GM18519 (cell line): ENCODE measurements around the gene COPS7A.

Source experiments
- ATAC-seq: cut with Tn5 transposase; IDR thresholded peaks from one replicate; pipeline ENCODE4 v1.9.1; 2021; ENCODE audit warnings: mild to moderate bottlenecking, moderate library complexity; ENCODE audit not compliant: unreplicated experiment, low FRiP score

COPS7A gene

DNA sequence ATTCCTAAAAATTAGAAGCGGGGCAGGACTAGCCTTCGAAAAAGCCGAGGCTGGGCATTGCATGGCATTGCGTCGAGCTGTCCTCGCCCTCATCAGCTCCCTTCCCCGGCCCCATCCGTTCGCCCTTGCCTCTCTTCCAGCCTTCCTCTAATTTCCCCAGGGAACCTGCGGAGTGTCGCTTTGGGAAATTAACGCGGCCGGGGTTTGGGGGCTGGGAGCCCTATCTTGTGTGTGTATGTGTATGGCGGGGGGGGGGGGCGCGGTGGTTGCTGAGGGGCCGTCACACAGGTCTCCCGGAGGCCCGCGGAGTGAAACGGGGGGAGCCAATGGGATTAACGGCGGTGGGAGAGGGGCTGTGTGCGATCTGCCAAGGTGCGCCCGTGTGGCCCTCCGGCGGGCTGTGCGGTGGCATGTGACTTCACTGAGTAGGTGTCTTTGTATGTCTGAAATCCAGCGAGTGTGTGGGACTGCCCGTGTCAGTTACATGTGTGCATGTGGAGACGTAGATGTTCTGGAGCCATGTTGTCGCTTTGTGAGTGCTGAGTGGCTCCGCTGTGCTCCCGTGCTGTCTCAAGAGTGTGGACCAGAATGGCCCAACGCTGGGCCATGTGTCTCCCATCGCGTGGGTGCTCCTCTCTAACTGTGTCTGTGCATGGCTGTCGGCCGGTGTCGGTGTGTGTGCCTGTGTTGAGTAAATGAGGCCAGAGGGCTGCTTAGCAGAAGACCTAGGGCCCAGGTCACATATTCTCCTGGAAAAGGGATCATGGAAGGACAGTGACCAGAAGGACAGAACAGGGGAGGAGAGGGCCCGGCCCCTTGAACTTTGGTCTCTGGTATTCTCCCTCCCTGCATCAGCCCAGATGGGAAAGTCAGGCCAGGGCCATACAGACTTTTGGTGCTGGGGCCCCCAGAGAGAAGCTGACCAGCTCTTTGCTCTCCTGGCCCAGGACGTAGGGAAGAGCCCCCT lies 43.8 kb downstream of the COPS7A start:
- ATAC-seq, result no peak

DNA sequence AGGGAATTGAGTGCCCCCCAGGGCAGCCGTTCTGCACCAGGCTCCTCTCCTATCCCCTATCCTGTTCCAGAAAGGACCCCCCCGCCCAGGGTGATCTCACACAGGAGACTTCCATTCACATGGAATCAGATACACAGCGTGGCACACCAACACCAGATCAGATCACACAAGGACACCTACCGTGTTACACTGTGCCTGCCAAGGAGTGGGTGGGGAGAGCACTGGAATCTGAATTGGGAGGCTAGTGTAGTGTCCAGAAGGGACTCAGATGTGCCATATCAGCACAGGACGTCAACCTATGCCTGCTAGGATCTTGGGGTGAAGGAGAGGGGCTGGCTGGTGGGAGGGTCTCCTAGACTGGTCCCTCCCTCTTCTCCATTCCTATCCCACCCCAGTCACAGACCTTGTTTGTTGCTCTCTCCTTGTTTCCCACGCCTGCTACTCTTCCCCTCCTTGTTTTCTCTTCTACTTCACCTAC lies 44.6 kb downstream of the COPS7A start:
- ATAC-seq, result no peak

DNA sequence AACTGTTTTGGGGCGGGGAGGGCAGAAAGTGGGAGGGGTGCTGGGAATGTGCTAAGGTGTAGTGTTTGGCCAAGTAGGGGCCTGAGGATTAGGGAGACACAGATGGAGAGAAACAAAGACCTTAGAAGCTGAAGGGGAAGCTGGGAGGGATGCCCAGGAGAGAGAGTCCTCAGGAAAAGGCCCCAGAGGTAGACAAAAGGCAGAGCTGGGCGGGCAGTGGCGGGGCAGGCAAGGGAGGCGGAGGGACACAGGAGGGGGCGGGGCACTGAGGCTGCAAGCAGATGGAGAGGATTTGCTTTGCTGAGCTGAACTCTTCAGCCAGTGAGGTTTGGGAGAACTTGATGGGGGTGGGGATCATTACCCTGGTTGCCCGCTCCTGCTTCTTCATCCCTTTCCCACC lies 45.1 kb downstream of the COPS7A start:
- ATAC-seq, result no peak

DNA sequence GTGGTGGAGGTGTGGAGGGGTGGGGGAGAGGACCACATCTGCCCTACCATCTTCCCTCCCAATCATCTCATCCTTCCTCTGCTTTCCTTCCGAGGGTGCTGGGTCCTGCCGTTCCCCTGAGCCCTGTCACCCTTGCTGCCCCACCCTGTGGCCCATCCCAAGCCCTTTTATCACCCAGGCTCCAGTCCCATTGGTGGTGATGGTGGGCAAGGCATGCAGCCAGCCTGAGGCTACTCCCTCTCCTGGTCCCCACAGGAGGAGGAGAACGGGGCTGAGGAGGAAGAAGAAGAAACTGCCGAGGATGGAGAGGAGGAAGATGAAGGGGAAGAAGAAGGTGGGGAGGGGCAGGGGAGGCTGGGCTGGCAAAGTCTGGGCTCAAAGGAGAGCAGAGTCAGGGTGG lies 45.8 kb downstream of the COPS7A start:
- no peak for ATAC-seq

DNA sequence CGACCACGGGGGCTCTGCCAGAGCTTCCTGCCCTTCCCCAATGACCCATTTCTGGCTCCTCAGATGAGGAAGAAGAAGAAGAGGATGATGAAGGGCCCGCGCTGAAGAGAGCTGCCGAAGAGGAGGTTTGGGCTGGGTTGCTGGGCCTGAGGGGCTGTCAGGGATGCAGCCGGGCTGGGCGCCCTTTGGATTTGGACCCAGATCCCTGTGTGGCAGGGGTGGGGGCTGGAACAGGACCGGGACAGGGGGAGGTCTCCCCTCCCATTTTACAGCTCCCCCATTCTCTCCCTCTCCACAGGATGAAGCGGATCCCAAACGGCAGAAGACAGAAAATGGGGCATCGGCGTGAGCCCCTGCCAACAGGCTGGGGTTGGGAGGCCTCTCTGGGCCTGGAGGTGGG lies 46.2 kb downstream of the COPS7A start:
- ATAC-seq, result no peak

DNA sequence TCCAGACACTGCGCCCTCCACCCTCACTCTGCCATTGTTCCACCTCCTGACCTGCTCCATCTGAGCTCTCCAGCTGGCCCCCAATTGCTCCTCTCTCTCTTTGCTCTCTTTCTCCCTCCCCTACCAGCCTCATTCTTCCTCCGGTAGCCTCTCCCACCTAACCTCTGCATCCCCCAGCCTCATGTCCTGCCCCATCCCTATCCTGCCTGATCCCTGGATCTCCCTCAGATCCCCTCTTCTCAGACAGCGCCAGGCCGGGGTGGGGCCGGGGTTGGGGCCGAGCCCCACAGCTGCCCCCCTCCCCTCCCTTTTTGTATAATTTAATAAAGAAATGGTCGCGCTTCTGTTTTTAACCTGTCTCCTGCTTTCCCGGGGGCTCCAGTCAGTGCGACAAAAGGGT lies 46.8 kb downstream of the COPS7A start:
- ATAC-seq, result no peak

DNA sequence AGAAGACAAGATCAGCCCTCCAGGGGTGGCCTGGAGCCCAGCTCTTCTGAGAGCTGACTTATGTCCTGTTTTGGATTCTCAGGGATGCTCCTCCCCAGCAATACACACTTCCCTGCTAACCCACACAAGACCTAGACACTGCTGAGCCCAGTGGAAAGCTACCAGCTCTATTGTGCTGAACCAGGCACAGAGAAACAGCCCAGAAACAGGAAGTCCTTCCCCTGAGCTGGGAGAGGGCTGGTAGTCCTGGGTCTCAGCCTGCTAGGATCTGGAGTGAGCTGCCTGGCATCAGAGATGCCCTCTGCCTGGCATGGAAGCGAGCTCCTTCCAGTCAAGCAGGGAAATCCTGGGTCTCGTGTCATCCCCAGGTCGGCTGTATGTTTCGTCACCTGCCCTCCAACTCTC lies 47.2 kb downstream of the COPS7A start:
- ATAC-seq, result no peak

DNA sequence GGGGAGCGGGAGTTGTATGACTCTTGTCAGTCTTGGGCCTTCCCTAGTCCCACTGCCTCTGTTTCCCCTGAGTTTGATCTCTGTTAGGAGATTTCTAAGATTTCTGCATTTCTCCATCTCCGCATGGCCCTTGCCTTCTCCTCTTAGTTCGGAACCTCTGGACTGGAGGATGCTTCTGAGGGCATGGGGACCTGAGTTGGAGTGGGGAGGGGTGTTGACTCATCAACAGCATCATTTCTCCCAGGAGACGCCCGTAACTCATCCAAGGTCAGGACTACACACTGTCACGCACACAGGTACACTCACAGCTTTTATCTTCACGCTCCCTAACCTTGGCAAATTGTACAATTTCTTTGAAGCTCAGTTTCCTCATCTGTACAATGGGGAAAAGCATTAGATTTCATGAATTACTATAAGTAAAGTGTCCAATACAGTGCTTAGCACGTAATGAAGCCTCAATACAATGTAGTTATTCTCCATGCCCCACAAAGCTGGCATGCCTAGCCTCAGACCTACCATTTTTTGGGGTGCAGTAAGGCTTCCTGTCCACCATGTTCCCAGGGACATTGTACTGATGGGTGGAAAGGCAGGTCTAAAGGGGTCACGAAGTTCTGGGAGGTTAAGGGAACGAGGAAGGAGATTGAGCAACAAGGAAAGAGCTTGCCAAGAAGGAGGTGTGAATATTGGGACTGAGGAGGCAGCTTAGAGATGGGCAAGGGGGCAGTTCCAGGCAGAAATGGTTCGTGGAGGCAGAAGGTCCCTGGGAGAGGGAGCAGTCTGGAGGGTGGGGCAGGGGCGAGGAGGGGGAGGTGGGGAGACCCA lies 47.9 kb downstream of the COPS7A start:
- no peak for ATAC-seq

DNA sequence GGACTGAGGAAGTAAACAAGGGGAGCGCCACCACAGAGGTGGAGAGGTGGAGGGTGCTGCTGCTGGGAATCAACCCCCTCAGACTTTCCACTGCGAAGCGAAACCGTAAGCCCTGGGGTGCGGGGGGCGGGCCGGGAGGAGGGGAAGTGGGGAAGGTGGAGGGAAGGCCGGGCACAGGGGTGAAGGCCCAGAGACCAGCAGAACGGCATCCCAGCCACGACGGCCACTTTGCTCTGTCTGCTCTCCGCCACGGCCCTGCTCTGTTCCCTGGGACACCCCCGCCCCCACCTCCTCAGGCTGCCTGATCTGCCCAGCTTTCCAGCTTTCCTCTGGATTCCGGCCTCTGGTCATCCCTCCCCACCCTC lies 48.5 kb downstream of the COPS7A start, which contains the start of gene LAG3:
Gene LAG3, plus strand, starts transcription at position 190 of the 365 bp plus-strand sequence. CDS start 333 bp downstream, outside the sequence.
- no peak for ATAC-seq

DNA sequence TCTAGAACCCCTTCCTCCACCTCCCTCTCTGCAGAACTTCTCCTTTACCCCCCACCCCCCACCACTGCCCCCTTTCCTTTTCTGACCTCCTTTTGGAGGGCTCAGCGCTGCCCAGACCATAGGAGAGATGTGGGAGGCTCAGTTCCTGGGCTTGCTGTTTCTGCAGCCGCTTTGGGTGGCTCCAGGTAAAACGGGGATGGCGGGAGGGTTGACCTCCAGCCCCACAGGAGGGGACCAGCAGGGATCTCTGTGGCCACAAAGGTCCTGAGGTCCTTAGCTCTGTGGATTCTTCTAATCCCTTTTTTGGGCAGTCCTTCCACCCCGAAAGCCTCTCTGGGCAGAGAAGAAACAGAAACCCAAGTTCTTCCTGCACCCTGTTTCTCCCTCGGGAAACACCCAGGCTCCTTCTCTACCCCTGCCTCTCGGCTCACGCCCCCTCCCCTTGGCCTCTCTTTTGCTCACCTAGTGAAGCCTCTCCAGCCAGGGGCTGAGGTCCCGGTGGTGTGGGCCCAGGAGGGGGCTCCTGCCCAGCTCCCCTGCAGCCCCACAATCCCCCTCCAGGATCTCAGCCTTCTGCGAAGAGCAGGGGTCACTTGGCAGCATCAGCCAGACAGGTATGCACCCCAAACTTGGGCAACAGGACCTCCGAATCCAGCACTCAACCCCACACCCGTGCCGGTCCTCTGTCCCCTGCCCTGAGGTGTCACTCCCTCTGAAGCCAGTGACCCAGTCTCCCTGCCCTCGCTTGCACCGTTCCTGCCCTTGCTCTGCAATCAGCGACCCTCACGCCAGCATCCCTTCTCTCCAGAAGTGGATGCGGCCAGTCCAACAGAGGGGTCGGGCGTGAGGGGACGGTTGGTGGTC lies 49.1 kb downstream of the COPS7A start:
- ATAC-seq, result no peak

DNA sequence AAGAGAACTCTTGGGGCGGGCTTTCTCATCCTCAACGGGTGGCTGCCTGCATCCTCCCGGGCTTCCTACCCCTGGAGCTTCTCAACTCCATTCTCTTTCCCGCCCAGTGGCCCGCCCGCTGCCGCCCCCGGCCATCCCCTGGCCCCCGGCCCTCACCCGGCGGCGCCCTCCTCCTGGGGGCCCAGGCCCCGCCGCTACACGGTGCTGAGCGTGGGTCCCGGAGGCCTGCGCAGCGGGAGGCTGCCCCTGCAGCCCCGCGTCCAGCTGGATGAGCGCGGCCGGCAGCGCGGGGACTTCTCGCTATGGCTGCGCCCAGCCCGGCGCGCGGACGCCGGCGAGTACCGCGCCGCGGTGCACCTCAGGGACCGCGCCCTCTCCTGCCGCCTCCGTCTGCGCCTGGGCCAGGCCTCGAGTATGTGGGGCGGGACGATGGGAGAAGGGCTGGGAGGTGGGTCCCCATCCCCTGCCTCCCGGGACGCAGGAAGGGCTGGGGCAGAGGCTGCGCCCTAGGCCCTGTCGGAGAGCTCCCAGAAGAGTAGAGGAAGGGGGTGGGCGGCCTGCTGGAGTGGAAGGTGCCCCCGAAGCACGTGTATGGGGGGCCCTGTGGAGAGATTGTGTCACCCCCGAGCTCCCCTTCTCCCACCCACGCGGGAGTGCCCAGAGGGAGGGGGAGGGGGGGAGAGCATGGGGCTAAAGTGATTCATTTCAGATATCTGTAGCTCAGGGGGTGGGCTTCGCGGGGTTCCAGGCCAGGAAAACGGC lies 49.9 kb downstream of the COPS7A start:
- no peak for ATAC-seq

DNA sequence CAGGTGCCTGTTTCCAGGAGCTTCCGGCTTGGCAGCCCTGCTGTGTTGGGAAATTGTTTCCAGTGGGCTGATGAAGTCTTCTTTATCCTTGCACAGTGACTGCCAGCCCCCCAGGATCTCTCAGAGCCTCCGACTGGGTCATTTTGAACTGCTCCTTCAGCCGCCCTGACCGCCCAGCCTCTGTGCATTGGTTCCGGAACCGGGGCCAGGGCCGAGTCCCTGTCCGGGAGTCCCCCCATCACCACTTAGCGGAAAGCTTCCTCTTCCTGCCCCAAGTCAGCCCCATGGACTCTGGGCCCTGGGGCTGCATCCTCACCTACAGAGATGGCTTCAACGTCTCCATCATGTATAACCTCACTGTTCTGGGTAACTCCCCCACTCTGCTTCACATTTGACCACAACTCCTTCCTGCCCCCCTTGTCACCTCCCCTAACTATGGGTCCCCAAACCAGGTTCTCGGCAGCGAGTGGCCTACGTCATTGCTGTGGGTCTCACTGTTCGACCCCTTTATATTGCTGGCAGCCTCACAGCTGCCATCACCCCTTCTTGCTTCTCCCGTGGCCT lies 50.7 kb downstream of the COPS7A start:
- ATAC-seq, result no peak

DNA sequence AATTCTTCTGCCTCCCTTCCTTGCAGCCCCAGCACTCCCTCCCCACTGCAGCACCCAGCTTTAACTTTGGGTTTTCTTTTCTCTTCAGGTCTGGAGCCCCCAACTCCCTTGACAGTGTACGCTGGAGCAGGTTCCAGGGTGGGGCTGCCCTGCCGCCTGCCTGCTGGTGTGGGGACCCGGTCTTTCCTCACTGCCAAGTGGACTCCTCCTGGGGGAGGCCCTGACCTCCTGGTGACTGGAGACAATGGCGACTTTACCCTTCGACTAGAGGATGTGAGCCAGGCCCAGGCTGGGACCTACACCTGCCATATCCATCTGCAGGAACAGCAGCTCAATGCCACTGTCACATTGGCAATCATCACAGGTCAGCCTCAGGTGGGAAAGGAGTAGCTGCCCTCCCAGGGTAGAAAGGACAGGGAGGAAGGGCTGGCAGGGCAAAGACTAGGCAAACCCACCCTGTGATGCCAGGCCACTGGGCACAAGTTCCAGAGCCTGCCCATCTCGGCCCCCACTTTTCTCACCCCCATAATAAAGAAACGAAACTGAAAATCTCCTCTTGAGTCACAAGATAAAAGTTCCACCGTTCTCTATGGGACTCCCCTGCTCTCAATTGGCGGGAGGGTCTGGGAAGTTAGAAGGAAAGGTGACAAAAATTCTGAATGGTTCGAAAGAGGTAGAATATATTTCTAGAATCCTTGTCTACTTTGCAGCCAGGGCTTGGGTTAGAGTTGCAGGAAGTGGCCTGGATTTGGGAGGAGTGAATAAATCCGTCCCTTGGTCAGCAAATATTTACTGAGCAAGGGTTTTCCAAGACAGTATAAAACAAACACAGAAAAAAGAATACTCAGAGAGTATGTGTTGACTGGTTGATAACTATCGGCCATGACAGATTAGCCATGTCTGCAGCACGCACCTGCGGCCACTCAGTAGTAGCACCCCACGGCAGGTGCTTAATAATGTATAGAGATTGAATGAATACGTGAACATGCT lies 51.6 kb downstream of the COPS7A start:
- no peak for ATAC-seq

DNA sequence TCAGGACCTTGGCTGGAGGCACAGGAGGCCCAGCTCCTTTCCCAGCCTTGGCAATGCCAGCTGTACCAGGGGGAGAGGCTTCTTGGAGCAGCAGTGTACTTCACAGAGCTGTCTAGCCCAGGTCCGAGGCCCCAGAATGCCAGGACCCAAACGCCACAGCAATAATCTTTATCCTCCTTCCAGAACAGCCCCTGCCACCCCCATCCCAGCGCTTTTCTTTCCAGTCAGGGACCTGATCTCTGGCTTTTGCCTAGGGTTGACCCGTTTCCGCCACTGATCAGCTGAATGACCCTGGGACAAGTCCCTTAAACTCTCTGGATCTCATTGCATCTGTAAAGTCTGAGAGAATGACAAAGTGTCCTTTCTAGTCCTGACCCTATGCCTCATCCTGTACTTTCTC lies 53.5 kb downstream of the COPS7A start:
- ATAC-seq, result no peak

DNA sequence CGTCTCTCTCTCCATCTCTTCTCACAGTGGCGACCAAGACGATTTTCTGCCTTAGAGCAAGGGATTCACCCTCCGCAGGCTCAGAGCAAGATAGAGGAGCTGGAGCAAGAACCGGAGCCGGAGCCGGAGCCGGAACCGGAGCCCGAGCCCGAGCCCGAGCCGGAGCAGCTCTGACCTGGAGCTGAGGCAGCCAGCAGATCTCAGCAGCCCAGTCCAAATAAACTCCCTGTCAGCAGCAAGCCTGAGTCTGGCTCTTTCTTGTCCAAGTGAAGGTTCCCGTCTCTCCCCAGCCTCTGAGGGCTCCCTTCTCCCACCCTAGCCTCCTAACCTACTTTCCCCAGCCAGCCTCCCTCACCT lies 54.3 kb downstream of the COPS7A start:
- ATAC-seq, result no peak

DNA sequence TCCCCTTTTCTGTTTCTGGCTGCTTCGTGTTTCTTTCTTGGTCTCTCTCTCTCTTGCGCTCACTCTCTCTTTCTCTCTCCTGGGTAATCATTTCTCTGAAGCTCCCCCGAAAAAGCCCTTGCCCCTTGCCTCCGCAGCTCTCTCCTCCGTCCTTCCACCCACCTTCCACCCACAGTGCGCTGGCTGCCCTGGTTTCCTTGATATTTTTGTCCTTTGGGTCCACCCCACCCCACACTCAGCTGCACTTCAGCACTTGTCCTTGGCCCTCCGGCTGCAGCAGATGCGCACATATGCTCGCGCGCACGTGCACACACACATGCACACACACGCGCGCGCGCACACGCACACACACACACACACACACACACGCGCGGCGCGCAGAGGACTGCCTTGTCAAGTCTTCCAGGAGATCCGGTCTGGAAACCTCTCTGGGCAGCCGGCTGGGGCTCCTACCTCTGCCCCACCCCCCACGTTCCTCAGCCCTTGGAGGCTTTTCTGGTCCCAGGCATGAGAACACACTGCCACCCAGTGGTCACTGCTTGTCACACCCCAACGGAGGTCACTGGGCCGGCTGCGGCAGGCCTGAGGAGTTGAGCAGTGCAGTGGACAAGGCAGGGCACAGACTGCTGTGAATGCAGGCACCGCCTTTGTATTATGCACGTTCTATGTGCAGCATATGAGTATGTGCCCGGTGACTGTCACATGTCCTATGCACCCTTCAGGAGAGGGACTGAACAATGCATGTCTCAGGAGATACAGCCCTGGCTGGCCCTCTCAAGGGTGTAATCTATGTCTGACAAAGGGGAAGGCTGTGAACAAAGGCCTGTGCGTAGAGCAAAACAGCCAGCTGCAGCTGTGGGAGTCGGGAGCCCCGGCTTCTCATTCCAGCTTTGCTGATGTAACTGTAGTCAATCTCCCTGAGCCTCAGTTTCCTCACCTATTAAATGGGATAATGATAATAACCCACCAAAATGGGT lies 55.0 kb downstream of the COPS7A start:
- ATAC-seq, result no peak
